Measurements from ENCODE around the gene ETFDH.

The ETFDH gene

DNA sequence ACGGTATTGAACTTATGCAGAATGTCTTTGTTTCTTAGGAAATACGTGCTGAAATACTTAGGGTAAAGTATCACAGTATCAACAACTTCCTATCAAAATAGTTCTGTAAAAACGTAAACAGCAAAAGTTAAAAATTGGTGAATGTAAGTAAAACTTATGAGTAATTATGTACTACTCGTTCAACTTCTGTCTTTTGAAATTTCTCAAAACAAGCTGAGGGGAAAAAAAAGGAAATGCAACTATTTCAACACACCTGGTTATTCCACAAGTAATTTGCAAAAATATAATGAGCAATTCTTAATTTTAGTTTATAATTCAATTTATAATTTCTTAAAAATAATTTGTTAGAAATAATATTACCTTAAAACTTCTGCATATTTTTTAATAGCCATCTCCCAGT, 42.8 kb downstream of the ETFDH start:
- Histone ChIP-seq H3K36me3 (peaks cover 76% of the 10 kb centered on the region), H3K9me3 (no peaks in the 10 kb centered on the region), H3K27me3 (no peaks in the 10 kb centered on the region), H3K27ac (peak overlapping the region; percentile 85), H3K4me1 (ENCODE audit: control insufficient read depth in 1 of 2, insufficient read depth in 1 of 2, low read depth in 1 of 2, low read length in 1 of 2) (peaks cover 15 to 17% of the 10 kb centered on the region in 2 experiments), H3K4me3 (ENCODE audit: low read depth in 1 of 2, low read length in 1 of 2) (no peak overlapping the region)
- TF ChIP-seq, protein P1, sequence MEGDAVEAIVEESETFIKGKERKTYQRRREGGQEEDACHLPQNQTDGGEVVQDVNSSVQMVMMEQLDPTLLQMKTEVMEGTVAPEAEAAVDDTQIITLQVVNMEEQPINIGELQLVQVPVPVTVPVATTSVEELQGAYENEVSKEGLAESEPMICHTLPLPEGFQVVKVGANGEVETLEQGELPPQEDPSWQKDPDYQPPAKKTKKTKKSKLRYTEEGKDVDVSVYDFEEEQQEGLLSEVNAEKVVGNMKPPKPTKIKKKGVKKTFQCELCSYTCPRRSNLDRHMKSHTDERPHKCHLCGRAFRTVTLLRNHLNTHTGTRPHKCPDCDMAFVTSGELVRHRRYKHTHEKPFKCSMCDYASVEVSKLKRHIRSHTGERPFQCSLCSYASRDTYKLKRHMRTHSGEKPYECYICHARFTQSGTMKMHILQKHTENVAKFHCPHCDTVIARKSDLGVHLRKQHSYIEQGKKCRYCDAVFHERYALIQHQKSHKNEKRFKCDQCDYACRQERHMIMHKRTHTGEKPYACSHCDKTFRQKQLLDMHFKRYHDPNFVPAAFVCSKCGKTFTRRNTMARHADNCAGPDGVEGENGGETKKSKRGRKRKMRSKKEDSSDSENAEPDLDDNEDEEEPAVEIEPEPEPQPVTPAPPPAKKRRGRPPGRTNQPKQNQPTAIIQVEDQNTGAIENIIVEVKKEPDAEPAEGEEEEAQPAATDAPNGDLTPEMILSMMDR (IDR thresholded peaks at IDR 0.05) = no peak

DNA sequence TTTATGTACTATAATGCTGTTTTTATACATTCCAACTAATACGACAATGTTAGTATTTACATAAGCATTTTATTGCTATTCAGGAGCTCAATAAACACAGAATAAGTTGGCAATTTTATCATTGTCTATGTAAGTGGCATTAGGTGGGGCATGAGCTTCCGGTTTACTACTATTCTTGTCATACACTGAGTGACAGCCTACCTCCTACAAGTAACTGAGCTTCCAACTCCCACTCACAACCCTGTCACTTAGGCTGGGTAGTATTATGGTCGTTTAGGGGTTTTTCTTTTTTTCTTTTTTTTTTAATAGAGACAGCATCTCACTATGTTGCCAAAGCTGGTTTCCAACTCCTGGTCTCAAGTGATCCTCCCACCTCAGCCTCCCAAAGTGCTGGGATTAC, 43.7 kb downstream of the ETFDH start:
- Histone ChIP-seq H3K27ac (peak overlapping the region; percentile 85), H3K4me3 (ENCODE audit: low read depth in 1 of 2, low read length in 1 of 2) (no peak overlapping the region), H3K9me3 (no peaks in the 10 kb centered on the region), H3K4me1 (ENCODE audit: control insufficient read depth in 1 of 2, insufficient read depth in 1 of 2, low read depth in 1 of 2, low read length in 1 of 2) (peaks cover 15 to 17% of the 10 kb centered on the region in 2 experiments), H3K27me3 (no peaks in the 10 kb centered on the region), H3K36me3 (peaks cover 76% of the 10 kb centered on the region)
- TF ChIP-seq, protein P1 (IDR thresholded peaks at IDR 0.05) = no peak

DNA sequence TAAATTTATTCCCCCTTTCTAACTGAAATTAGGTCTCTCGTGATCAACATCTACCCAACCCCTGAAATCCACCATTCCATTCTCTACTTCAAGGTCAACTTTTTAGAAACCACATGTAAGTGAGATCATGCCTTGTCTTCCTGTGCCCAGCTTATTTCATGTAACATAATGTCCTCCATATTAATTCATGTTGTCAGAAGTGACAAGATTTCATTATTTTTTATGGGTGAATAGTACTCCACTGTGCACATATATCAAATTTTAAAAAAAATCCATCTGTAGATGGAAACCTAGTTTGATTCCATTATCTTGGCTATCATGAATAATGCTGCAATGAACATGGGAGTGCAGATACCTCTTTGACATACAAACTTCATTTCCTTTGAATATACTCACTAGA, 49.6 kb downstream of the ETFDH start:
- no peaks in the 10 kb centered on the region for H3K9me3 ChIP-seq
- TF ChIP-seq, protein P1 (IDR thresholded peaks at IDR 0.05) = no peak
- H3K4me3 ChIP-seq (ENCODE audit: low read depth in 1 of 2, low read length in 1 of 2) = no peak overlapping the region
- H3K36me3 ChIP-seq = peaks cover 45% of the 10 kb centered on the region
- no peak overlapping the region for H3K27ac ChIP-seq
- peaks cover 3% of the 10 kb centered on the region for H3K27me3 ChIP-seq
- H3K4me1 ChIP-seq (ENCODE audit: control insufficient read depth in 1 of 2, insufficient read depth in 1 of 2, low read depth in 1 of 2, low read length in 1 of 2) = peaks cover 16 to 19% of the 10 kb centered on the region in 2 experiments

DNA sequence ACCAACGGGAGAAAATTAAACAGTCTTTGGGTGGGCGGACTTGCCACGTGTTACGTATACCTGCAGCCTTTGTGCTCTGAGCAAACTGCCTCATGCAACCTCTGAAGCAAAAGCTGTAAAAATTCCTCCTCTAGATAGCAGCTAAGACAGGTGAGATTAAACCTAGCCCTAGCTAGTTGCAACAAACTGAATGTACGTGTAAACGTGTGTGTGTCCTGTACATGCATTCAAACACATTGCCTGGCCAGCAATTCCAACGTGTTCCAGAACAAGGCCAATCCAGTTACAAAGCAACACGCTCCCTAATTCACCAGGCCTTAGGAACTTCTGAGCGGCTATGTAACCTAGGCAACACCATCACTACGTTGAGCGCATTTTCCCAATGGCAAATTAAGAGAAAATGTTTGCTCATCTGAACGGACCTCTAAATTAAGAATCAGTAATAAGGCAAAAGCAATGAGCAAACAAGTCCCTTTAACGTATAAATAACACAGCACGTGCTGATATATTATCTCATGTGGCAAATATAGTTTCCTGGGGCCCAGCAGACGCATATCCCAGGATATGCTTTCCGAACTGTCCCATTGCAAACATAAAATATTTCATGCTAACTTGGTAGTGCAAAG, 50.3 kb downstream of the ETFDH start:
- Histone ChIP-seq H3K9me3 (no peaks in the 10 kb centered on the region), H3K4me1 (ENCODE audit: control insufficient read depth in 1 of 2, insufficient read depth in 1 of 2, low read depth in 1 of 2, low read length in 1 of 2) (peaks cover 16 to 19% of the 10 kb centered on the region in 2 experiments), H3K27ac (peak overlapping the region; percentile 91), H3K36me3 (peaks cover 38% of the 10 kb centered on the region), H3K4me3 (ENCODE audit: low read depth in 1 of 2, low read length in 1 of 2) (peak overlapping the region; percentile 89 to 93), H3K27me3 (peaks cover 5% of the 10 kb centered on the region)
- TF ChIP-seq, protein P1 (IDR thresholded peaks at IDR 0.05) = no peak

DNA sequence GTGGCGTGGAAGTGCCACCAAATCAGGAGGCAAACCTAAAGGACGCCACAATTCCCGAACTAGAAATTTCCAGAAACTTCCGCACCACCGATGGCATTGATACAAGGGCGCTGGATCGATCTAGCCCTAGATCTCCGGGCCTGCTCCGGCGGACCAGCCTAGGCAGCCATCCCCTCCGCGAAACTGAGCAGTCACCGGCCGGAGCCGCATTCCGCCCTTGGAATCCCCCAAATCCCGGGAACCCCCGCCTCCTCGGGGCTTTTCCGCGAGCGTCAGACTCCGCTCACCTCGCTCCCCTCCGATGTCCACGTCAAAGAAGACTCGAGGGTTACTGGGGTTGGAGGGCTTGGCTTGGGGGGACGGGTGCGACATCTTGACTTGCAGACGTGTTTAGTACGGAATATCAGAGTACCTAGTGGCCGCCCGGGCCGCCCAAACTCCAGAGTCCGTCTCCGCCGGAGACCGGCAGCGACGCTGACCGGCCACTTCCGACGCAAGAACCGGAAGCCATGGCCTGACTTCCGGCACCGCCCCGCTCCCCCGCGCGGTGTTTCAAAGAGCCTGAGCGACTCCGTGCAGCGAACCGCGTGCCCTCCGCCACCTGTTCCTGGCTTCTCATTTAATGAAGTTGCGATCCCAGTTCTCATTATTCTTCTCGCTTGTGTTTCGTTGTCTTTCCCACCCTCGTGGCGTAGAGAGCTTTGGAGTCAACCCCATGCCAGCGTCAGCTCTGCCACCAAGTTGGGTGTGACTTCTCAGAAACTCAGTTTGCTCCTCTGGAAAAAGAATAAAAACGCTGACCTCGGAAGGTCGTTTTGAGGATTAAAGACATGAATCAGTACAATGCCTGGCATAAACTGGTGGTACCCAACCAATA, 51.1 kb downstream of the ETFDH start, which contains the start of gene PPID:
TSS of gene PPID (minus strand) at position 480 of the 877 bp plus-strand sequence. CDS start at position 372, 108 bp downstream.
- peak within 1 kb of the TSS; percentile 89 to 93 for H3K4me3 ChIP-seq (ENCODE audit: low read depth in 1 of 2, low read length in 1 of 2)
- TF ChIP-seq, protein P1 (IDR thresholded peaks at IDR 0.05) = peak; percentile 27
- peaks cover 30% of the 10 kb centered on the region for H3K36me3 ChIP-seq
- H3K27ac ChIP-seq = peak within 1 kb of the TSS; percentile 91
- H3K9me3 ChIP-seq = no peaks in the 10 kb centered on the region
- H3K4me1 ChIP-seq (ENCODE audit: control insufficient read depth in 1 of 2, insufficient read depth in 1 of 2, low read depth in 1 of 2, low read length in 1 of 2) = peaks cover 16 to 19% of the 10 kb centered on the region in 2 experiments
- H3K27me3 ChIP-seq = peaks cover 12% of the 10 kb centered on the region
